Right lobe of liver (tissue), 6 donors: ENCODE results near the gene GPX7. TPM values are rescaled to one million over a fixed set of nuclear protein-coding genes. Genes with fewer than 3 reads are reported as not detected.
A peak's percentile ranks its signal among the peaks of the same experiment; 100 is the strongest.

Experiments used
- ATAC-seq, 4 donors: fragments of 200-7000 bp; cut with Tn5 transposase; one replicate each; pipeline ENCODE4 v1.9.1; 2020; ENCODE audit warnings: mild to moderate bottlenecking in 4 of 4, moderate library complexity in 4 of 4
- DNase-seq, 3 donors: peaks; one replicate each; pipeline ENCODE4 v3.0.0-alpha.2; 2020
- H3K27ac ChIP-seq, 3 donors: fragments of 200-600 bp; one replicate each; pipeline ENCODE4 v1.8.0; 2022
- H3K27me3 ChIP-seq, 2 donors: fragments of 200-600 bp; one replicate each; pipeline ENCODE4 v1.8.0; 2022
- H3K36me3 ChIP-seq, 4 donors: fragments of 200-600 bp; sonication (generic) in 1 of 4; one replicate each; pipeline versions ENCODE4 v1.5.1 to v1.8.0; 2017 to 2022; ENCODE audit warnings: control low read depth in 1 of 4
- H3K4me1 ChIP-seq, 4 donors: fragments of 200-600 bp; sonication (generic) in 1 of 4; one replicate each; pipeline versions ENCODE4 v1.5.1 to v1.8.0; 2017 to 2022; ENCODE audit warnings: control low read depth in 1 of 4
- H3K4me3 ChIP-seq, 3 donors: fragments of 200-600 bp; one replicate each; pipeline ENCODE4 v1.8.0; 2022
- H3K9me3 ChIP-seq, 4 donors: fragments of 200-600 bp; sonication (generic) in 1 of 4; one replicate each; pipeline versions ENCODE4 v1.5.1 to v1.8.0; 2017 to 2022; ENCODE audit warnings: control low read depth in 1 of 4
- CTCF ChIP-seq, 4 donors: fragments of 200-600 bp in 3 of 4; fragments of 450-650 bp in 1 of 4; IDR thresholded peaks; one replicate each; pipeline versions ENCODE4 v1.5.1 to v1.8.0; 2016 to 2022; ENCODE audit warnings: antibody characterized with exemption in 4 of 4, mild to moderate bottlenecking in 2 of 4
- POLR2A ChIP-seq: fragments of 450-650 bp; IDR thresholded peaks from one replicate; pipeline ENCODE4 v1.6.1; 2017; ENCODE audit warnings: antibody characterized with exemption, mild to moderate bottlenecking
- WGBS: methylation state at CpG from one replicate; pipeline ENCODE4 v1.1.6; 2018; ENCODE audit warnings: low coverage, low lambda C conversion rate; ENCODE audit not compliant: insufficient coverage; ENCODE audit errors: missing lambda C conversion rate; 5-methylcytosine and 5-hydroxymethylcytosine counted together
- intact Hi-C, 2 donors: fragments of 100-400 bp; cut with DNase I; formaldehyde crosslinking; loops; one replicate each; pipeline versions ENCODE4 v1.11.2 to v1.14.1; 2022
- total RNA-seq, 6 experiments: library from RNA; depleted of rRNA in 2 of 6; stranded (reverse); fragments of >200 nt in 2 of 6; fragmentation: NEBNext Ultra II Directional in 3 of 6; extraction: Animal tissue kit (Norgen Biotek cat#: 25700) in 3 of 6; gene quantifications; one replicate each; pipeline versions ENCODE4 v1.1.0 to v1.2.4, GENCODE V29; 2016 to 2023
- donor health status: DM: no; HTN: yes; CAD: no.
- donor health status: DM: no; HTN: no; CAD: no.
- donor health status: DM: no; HTN: no; CAD: no.
- donor health status: DM: no; HTN: yes; CAD: no.
- donor health status: DM: no; HTN: yes; CAD: no.

The GPX7 gene
- total RNA-seq, 6 experiments from 2014 or later: 1.6 to 4.3 (median 2.7) TPM

DNA sequence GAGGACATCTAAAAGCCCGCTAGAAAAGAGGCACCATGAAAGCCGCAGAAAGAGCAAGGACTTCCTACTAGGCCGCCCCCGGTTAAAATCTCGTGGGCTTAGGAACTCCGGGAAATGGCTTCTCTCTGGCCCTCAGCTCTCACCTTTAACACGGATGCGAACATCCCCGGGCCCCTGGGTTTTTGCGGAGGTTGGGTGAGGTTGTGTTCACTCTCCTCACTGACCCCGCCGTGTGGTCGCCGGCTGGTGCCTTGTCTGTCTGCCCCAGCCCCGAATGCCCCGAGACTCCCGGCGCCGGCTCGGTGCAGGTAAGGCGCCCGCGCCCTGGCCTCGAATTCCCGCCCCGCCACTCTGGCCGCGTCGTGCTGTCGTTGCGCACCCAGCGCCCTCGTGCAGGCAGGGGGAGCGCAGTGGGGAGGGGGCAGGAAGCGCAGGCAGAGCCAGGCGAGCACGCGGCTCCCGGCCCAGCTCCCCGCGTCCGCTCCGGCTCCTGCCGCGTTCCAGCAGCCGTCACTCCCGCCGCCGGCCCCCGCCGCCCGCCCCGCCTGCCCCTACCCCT lies 30.6 kb downstream of the GPX7 start, which contains the start of gene SHISAL2A:
SHISAL2A (plus strand) TSS at position 437 of the 559 bp plus-strand sequence. CDS start 326 bp downstream, outside the sequence.
- no CpG with 5 or more reads among the region's 53 CpGs for WGBS
- peak within 1 kb of the TSS in 1 of 3 donors; percentile 10 for H3K27ac ChIP-seq

DNA sequence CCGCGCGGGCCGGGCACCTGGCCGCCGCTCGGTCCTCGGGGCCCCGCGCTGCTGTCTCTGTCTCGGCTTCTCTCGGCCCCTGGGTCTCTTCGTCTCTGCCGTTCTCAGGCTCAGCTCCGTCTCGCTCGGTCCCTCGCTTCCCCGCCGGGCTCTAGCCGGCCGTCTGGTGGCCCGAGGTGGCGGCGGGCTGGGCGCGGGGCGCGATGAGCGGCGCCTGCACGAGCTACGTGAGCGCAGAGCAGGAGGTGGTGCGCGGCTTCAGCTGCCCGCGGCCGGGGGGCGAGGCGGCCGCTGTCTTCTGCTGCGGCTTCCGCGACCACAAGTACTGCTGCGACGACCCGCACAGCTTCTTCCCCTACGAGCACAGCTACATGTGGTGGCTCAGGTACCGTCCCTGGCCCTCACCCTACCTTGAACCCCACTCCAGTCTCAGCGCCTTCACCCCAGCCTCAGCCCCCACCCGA lies 31.2 kb downstream of the GPX7 start:
- 45% methylated on average over 4 of the region's 52 CpGs for WGBS
- Histone ChIP-seq H3K27ac (peak overlapping the region in 1 of 3 donors; percentile 10), H3K36me3 (no peaks in the 10 kb centered on the region), H3K4me1 (no peaks in the 10 kb centered on the region), H3K9me3 (no peaks in the 10 kb centered on the region), H3K4me3 (peak overlapping the region; percentile 23 to 50 (median 26)), H3K27me3 (no peaks in the 10 kb centered on the region)
- TF ChIP-seq CTCF (IDR thresholded peaks at IDR 0.05) (no peak), POLR2A (no peak)
- ATAC-seq (peak; percentile 4 to 39 (median 15)), DNase-seq (no peak)
- intact Hi-C loops: no loop called here

More for the DNA sequence above, 30.6 kb downstream of the GPX7 start, which contains the start of gene SHISAL2A:
- intact Hi-C loops: no loop called here
- no peaks in the 10 kb centered on the region for H3K27me3 ChIP-seq
- TF ChIP-seq CTCF (IDR thresholded peaks at IDR 0.05) (no peak), POLR2A (no peak)
- ATAC-seq (peak; percentile 56 to 68 (median 67)), DNase-seq (peak in 2 of 3 donors; percentile 56 to 62)
- H3K4me1 ChIP-seq: no peaks in the 10 kb centered on the region
- no peaks in the 10 kb centered on the region for H3K9me3 ChIP-seq
- no peaks in the 10 kb centered on the region for H3K36me3 ChIP-seq
- peak within 1 kb of the TSS; percentile 23 to 50 (median 26) for H3K4me3 ChIP-seq

DNA sequence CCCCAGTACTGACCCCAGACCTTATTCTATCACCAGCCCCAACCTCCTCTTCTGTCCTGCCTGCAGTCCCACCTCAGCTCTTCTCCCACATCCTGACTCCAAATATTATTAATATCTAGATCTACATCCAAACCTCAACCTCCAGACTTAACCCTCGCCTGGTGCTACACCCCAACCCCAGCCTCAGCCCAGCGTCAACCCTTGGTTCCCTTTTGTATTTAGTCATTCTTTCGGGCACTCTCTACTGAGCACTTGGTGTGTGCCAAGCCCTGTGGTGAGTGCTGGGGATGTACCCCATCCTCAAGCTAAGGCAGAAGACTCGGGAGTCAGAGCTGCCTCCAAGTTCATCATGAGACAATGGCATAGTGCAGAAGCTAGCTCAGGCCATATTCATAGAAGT lies 31.9 kb downstream of the GPX7 start:
- 74% methylated on average over 3 of the region's 4 CpGs for WGBS
- intact Hi-C loops: no loop called here
- Histone ChIP-seq H3K9me3 (no peaks in the 10 kb centered on the region), H3K27ac (no peak overlapping the region), H3K27me3 (no peaks in the 10 kb centered on the region), H3K4me1 (no peaks in the 10 kb centered on the region), H3K36me3 (no peaks in the 10 kb centered on the region), H3K4me3 (no peak overlapping the region)
- ATAC-seq: no peak
- no peak for DNase-seq
- no peak for TF ChIP-seq CTCF (IDR thresholded peaks at IDR 0.05)
- TF ChIP-seq POLR2A: no peak

- ATAC-seq (no peak), DNase-seq (no peak)
- TF ChIP-seq CTCF (IDR thresholded peaks at IDR 0.05): no peak
- TF ChIP-seq POLR2A: no peak
- Histone ChIP-seq H3K9me3 (no peaks in the 10 kb centered on the region), H3K4me1 (no peaks in the 10 kb centered on the region), H3K27me3 (no peaks in the 10 kb centered on the region), H3K4me3 (no peak overlapping the region), H3K36me3 (no peaks in the 10 kb centered on the region), H3K27ac (no peak overlapping the region)
- WGBS: 76% methylated on average over 4 of the region's 4 CpGs
- intact Hi-C loops: no loop called here
These were observed 33.3 kb downstream of the GPX7 start for GRCh38 chr1:52635321-52636089.
